Neural progenitor cell (in vitro differentiated cells): Measurements from ENCODE around the gene DPAGT1. TPM values are rescaled to one million over a fixed set of nuclear protein-coding genes. Genes with fewer than 3 reads are reported as not detected.
A peak's percentile ranks its signal among the peaks of the same experiment; 100 is the strongest.

Experiments
- DNase-seq: peaks from one replicate; pipeline ENCODE4 v3.0.0-alpha.2; 2016; ENCODE audit warnings: low spot score
- H2AFZ ChIP-seq: fragments of 200-600 bp; sonication (generic); replicated peaks from 2 replicates; pipeline ENCODE4 v1.6.1; 2016; ENCODE audit warnings: antibody characterized with exemption
- H3F3A ChIP-seq: fragments of 200-600 bp; sonication (generic); 2 replicates; pipeline ENCODE4 v1.6.1; 2016; ENCODE audit warnings: antibody characterized with exemption, low read depth
- H3K27ac ChIP-seq: fragments of 200-600 bp; sonication (generic); 2 replicates; pipeline ENCODE4 v1.5.1; 2016; ENCODE audit warnings: mild to moderate bottlenecking
- H3K27me3 ChIP-seq: fragments of 200-600 bp; sonication (generic); 2 replicates; pipeline ENCODE4 v1.6.1; 2016; ENCODE audit warnings: mild to moderate bottlenecking, moderate library complexity
- H3K36me3 ChIP-seq: fragments of 200-600 bp; sonication (generic); 2 replicates; pipeline ENCODE4 v1.5.1; 2016
- H3K4me1 ChIP-seq: fragments of 200-600 bp; sonication (generic); 2 replicates; pipeline ENCODE4 v1.6.1; 2016; ENCODE audit warnings: mixed run types
- H3K4me2 ChIP-seq: fragments of 200-600 bp; sonication (generic); 2 replicates; pipeline ENCODE4 v1.6.1; 2016
- H3K4me3 ChIP-seq: fragments of 200-600 bp; sonication (generic); 2 replicates; pipeline ENCODE4 v1.5.1; 2016
- H3K79me2 ChIP-seq: fragments of 200-600 bp; sonication (generic); 2 replicates; pipeline ENCODE4 v1.6.1; 2016; ENCODE audit warnings: low read depth
- H3K9ac ChIP-seq: fragments of 200-600 bp; sonication (generic); 2 replicates; pipeline ENCODE4 v1.6.1; 2016
- H3K9me3 ChIP-seq: fragments of 200-600 bp; sonication (generic); 2 replicates; pipeline ENCODE4 v1.5.1; 2016; ENCODE audit warnings: low read depth
- H4K20me1 ChIP-seq: fragments of 200-600 bp; sonication (generic); 2 replicates; pipeline ENCODE4 v1.6.1; 2016; ENCODE audit warnings: low read depth
- H3K27ac Mint-ChIP-seq: 3 replicates; pipeline ENCODE4 v1.8.0; 2021; ENCODE audit warnings: mixed read lengths
- H3K27me3 Mint-ChIP-seq: 2 replicates; pipeline ENCODE4 v1.8.0; 2022; ENCODE audit warnings: low read depth, mild to moderate bottlenecking, inconsistent platforms, moderate library complexity, mixed read lengths; ENCODE audit not compliant: insufficient read depth
- H3K36me3 Mint-ChIP-seq: 3 replicates; pipeline ENCODE4 v1.8.0; 2021; ENCODE audit warnings: mixed read lengths
- H3K4me1 Mint-ChIP-seq: 3 replicates; pipeline ENCODE4 v1.8.0; 2021; ENCODE audit warnings: mixed read lengths
- H3K4me3 Mint-ChIP-seq: 3 replicates; pipeline ENCODE4 v1.8.0; 2021; ENCODE audit warnings: mild to moderate bottlenecking, moderate library complexity, mixed read lengths
- H3K9me3 Mint-ChIP-seq: 3 replicates; pipeline ENCODE4 v1.8.0; 2020; ENCODE audit warnings: mixed read lengths
- CTCF ChIP-seq: fragments of 200-600 bp; sonication (generic); IDR thresholded peaks from 2 replicates; pipeline ENCODE4 v1.5.1; 2017; ENCODE audit warnings: antibody characterized with exemption, mild to moderate bottlenecking
- EZH2 ChIP-seq: fragments of 200-600 bp; sonication (generic); IDR thresholded peaks from 2 replicates; pipeline ENCODE4 v1.6.1; 2017; ENCODE audit warnings: antibody characterized with exemption, mild to moderate bottlenecking, moderate library complexity
- EZH2phosphoT487 ChIP-seq: fragments of 200-600 bp; sonication (generic); IDR thresholded peaks from 2 replicates; pipeline ENCODE4 v1.6.1; 2017; ENCODE audit warnings: antibody characterized with exemption
- total RNA-seq: library from RNA; depleted of rRNA; stranded (reverse); fragments of >200 nt; gene quantifications from 2 replicates; pipeline ENCODE4 v1.2.3, GENCODE V29; 2015; ENCODE audit warnings: low replicate concordance

DPAGT1 gene
- total RNA-seq, 1 donor from 2014 or later: 13.4 TPM

GRCh38 chr11:119126675-119127268 is 25.1 kb upstream of the DPAGT1 start:
- H3K27me3 Mint-ChIP-seq: no peaks in the 10 kb centered on the region
- H2AFZ ChIP-seq: no peak overlapping the region
- H3K9me3 Mint-ChIP-seq: no peaks in the 10 kb centered on the region
- H3K4me1 ChIP-seq: peaks cover 6% of the 10 kb centered on the region
- H3K9ac ChIP-seq: no peak overlapping the region
- DNase-seq: no peak
- TF ChIP-seq EZH2: no peak
- TF ChIP-seq EZH2phosphoT487: no peak
- TF ChIP-seq CTCF: no peak
- H3K79me2 ChIP-seq: peaks cover 39% of the 10 kb centered on the region
- H3F3A ChIP-seq: peaks cover 4% of the 10 kb centered on the region
- no peak overlapping the region for H3K27ac Mint-ChIP-seq
- no peaks in the 10 kb centered on the region for H3K27me3 ChIP-seq
- no peak overlapping the region for H3K27ac ChIP-seq
- H4K20me1 ChIP-seq: peaks cover 10% of the 10 kb centered on the region
- H3K4me3 ChIP-seq: no peak overlapping the region
- H3K4me1 Mint-ChIP-seq: peaks cover 9% of the 10 kb centered on the region
- no peaks in the 10 kb centered on the region for H3K36me3 ChIP-seq
- H3K9me3 ChIP-seq: no peaks in the 10 kb centered on the region
- no peak overlapping the region for H3K4me3 Mint-ChIP-seq
- H3K4me2 ChIP-seq: no peak overlapping the region
- peaks cover 17% of the 10 kb centered on the region for H3K36me3 Mint-ChIP-seq

GRCh38 chr11:119125821-119126220 is 24.2 kb upstream of the DPAGT1 start:
- TF ChIP-seq EZH2phosphoT487: no peak
- no peak for TF ChIP-seq EZH2
- no peak for TF ChIP-seq CTCF
- no peaks in the 10 kb centered on the region for H3K27me3 ChIP-seq
- Mint-ChIP-seq H3K27me3 (peaks cover 1% of the 10 kb centered on the region), H3K9me3 (no peaks in the 10 kb centered on the region), H3K4me1 (peaks cover 11% of the 10 kb centered on the region), H3K36me3 (peaks cover 12% of the 10 kb centered on the region), H3K27ac (no peak overlapping the region), H3K4me3 (no peak overlapping the region)
- no peak overlapping the region for H3K4me2 ChIP-seq
- peaks cover 6% of the 10 kb centered on the region for H3K4me1 ChIP-seq
- peaks cover 4% of the 10 kb centered on the region for H3F3A ChIP-seq
- H3K9ac ChIP-seq: no peak overlapping the region
- peaks cover 43% of the 10 kb centered on the region for H3K79me2 ChIP-seq
- no peak overlapping the region for H3K27ac ChIP-seq
- H3K4me3 ChIP-seq: no peak overlapping the region
- peaks cover 12% of the 10 kb centered on the region for H4K20me1 ChIP-seq
- no peak overlapping the region for H2AFZ ChIP-seq
- no peaks in the 10 kb centered on the region for H3K36me3 ChIP-seq
- no peaks in the 10 kb centered on the region for H3K9me3 ChIP-seq
- no peak for DNase-seq

- peaks cover 20% of the 10 kb centered on the region for H3F3A ChIP-seq
Observed at GRCh38 chr11:119121811-119122124, 20.1 kb upstream of the DPAGT1 start.

More at GRCh38 chr11:119121811-119122124, 20.1 kb upstream of the DPAGT1 start:
- H3K4me3 Mint-ChIP-seq: peak overlapping the region; percentile 92
- peak overlapping the region; percentile 5 for H3K27ac Mint-ChIP-seq
- Histone ChIP-seq H3K27ac (no peak overlapping the region), H4K20me1 (peaks cover 12% of the 10 kb centered on the region), H3K79me2 (peaks cover 43% of the 10 kb centered on the region), H3K4me1 (peaks cover 12% of the 10 kb centered on the region), H3K36me3 (no peaks in the 10 kb centered on the region), H3K9me3 (no peaks in the 10 kb centered on the region), H2AFZ (peak overlapping the region; percentile 15), H3K27me3 (no peaks in the 10 kb centered on the region), H3K9ac (peak overlapping the region; percentile 87), H3K4me2 (peak overlapping the region; percentile 93), H3K4me3 (peak overlapping the region; percentile 81)
- no peak for DNase-seq
- peaks cover 19% of the 10 kb centered on the region for H3K4me1 Mint-ChIP-seq
- peaks cover 3% of the 10 kb centered on the region for H3K27me3 Mint-ChIP-seq
- no peaks in the 10 kb centered on the region for H3K9me3 Mint-ChIP-seq
- peaks cover 5% of the 10 kb centered on the region for H3K36me3 Mint-ChIP-seq
- TF ChIP-seq EZH2: no peak
- no peak for TF ChIP-seq EZH2phosphoT487
- TF ChIP-seq CTCF: no peak
